Osteocyte (in vitro differentiated cells): ENCODE results near the gene IFNK. TPM values are rescaled to one million over a fixed set of nuclear protein-coding genes. Genes with fewer than 3 reads are reported as not detected.

ENCODE experiments used
- DNase-seq: peaks from one replicate; pipeline ENCODE4 v3.0.0; 2021; ENCODE audit warnings: mixed read lengths; ENCODE audit not compliant: unreplicated experiment; ENCODE audit errors: extremely low spot score
- H3K27ac Mint-ChIP-seq: one replicate; pipeline ENCODE4 v1.8.0; 2021; ENCODE audit warnings: mild to moderate bottlenecking, mixed read lengths; ENCODE audit not compliant: unreplicated experiment
- H3K27me3 Mint-ChIP-seq: one replicate; pipeline ENCODE4 v1.8.0; 2021; ENCODE audit warnings: mixed read lengths; ENCODE audit not compliant: unreplicated experiment
- H3K36me3 Mint-ChIP-seq: one replicate; pipeline ENCODE4 v1.8.0; 2021; ENCODE audit warnings: mixed read lengths; ENCODE audit not compliant: unreplicated experiment
- H3K4me1 Mint-ChIP-seq: one replicate; pipeline ENCODE4 v1.8.0; 2021; ENCODE audit warnings: mixed read lengths; ENCODE audit not compliant: unreplicated experiment
- H3K4me3 Mint-ChIP-seq: one replicate; pipeline ENCODE4 v1.8.0; 2021; ENCODE audit warnings: mild to moderate bottlenecking, moderate library complexity, mixed read lengths; ENCODE audit not compliant: unreplicated experiment
- H3K9me3 Mint-ChIP-seq: one replicate; pipeline ENCODE4 v1.8.0; 2021; ENCODE audit warnings: mixed read lengths; ENCODE audit not compliant: unreplicated experiment
- CTCF ChIP-seq: fragments of 200-600 bp; sonication (generic); IDR thresholded peaks from 2 replicates; pipeline ENCODE4 v1.5.0; 2021; ENCODE audit warnings: antibody characterized with exemption, mild to moderate bottlenecking, moderate library complexity
- total RNA-seq: library from RNA; stranded (reverse); gene quantifications from 2 replicates; pipeline ENCODE4 v1.2.1, GENCODE V29; 2021

The IFNK gene
- total RNA-seq, 1 donor from 2014 or later, result not detected

DNA sequence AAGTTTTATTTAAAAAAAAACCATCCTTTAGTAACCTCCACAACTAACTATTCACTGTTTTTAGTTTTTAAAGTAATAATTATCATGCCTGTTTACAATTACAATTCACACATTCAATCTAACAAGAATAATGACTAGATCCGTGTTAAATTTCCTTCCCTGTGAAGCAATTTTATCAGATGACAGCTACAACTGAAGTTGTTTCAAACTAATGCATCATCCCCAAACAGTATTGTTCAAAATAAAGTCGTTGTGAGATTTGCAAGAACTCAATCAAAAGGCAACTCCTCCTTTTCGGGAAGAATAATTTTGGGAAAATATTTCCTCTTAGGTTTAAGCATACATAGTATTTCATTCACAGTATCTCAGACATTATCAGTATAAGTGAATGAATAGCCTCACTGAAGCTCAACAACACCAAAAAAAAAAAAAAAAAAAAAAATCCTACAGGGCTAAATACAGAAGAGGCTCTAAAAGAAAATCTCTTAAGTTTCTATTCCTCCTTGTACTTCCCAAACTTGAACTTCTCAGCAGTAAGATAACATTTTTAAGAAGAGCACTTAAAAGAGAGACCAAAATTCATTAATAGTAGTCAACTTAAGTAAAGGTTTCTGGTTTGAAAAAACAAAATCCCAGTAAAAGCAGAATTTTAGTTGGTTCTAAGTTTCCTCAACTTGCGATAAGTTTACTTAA, 39.8 kb downstream of the IFNK start:
- Mint-ChIP-seq H3K4me1 (no peaks in the 10 kb centered on the region), H3K9me3 (no peaks in the 10 kb centered on the region), H3K27ac (no peak overlapping the region), H3K36me3 (peaks cover 19% of the 10 kb centered on the region), H3K4me3 (no peak overlapping the region), H3K27me3 (no peaks in the 10 kb centered on the region)
- TF ChIP-seq CTCF, result no peak
- no peak for DNase-seq

- no peak overlapping the region for H3K27ac Mint-ChIP-seq
- H3K36me3 Mint-ChIP-seq, result peaks cover 19% of the 10 kb centered on the region
- no peak for DNase-seq
- H3K4me1 Mint-ChIP-seq, result no peaks in the 10 kb centered on the region
- no peaks in the 10 kb centered on the region for H3K9me3 Mint-ChIP-seq
- H3K4me3 Mint-ChIP-seq, result no peak overlapping the region
- no peaks in the 10 kb centered on the region for H3K27me3 Mint-ChIP-seq
- no peak for TF ChIP-seq CTCF
These were observed 40.6 kb downstream of the IFNK start for GRCh38 chr9:27564670-27565069.

DNA sequence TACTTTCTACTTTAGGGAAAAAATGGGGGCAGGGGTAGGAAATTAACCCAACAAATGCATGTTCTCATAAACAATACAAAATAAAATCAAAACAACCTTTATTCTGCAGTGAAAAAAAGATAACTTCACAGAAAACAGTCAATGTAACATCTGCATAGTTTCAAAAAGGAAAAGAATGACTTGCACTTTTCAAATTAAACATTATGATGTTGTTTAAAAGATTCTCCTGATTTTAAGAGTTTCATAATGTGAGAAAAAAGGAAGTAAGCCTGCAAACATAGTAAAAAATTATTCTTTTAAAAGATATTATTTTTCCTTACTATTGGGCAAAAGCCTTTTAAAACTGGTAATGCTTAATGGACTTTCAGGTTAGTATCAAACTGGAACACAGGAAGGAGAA, 41.6 kb downstream of the IFNK start:
- no peak for TF ChIP-seq CTCF
- no peaks in the 10 kb centered on the region for H3K27me3 Mint-ChIP-seq
- no peaks in the 10 kb centered on the region for H3K9me3 Mint-ChIP-seq
- H3K27ac Mint-ChIP-seq, result no peak overlapping the region
- no peak for DNase-seq
- H3K4me3 Mint-ChIP-seq, result no peak overlapping the region
- H3K4me1 Mint-ChIP-seq, result no peaks in the 10 kb centered on the region
- peaks cover 19% of the 10 kb centered on the region for H3K36me3 Mint-ChIP-seq

GRCh38 chr9:27566118-27566517, 42.0 kb downstream of the IFNK start:
- Mint-ChIP-seq H3K4me1 (no peaks in the 10 kb centered on the region), H3K9me3 (no peaks in the 10 kb centered on the region), H3K27me3 (no peaks in the 10 kb centered on the region), H3K36me3 (peaks cover 19% of the 10 kb centered on the region), H3K27ac (no peak overlapping the region), H3K4me3 (no peak overlapping the region)
- no peak for DNase-seq
- TF ChIP-seq CTCF, result no peak

DNA sequence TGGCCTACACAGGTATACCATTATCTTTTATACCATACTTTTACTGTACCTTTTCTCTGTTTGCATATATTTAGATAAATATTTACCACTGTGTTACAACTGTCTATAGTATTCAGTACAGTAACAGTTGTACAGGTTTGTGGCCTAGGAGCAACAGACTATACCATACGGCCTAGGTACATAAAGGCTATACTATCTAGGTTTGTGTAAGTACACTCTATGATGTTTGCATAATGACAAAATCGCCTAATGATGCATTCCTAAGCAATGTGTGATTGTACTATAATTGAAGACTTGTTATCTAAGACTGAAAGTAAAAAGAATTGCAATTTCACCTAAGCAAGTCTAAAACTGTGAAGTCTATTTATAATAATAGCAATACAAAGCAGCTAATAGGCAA, 45.3 kb downstream of the IFNK start:
- TF ChIP-seq CTCF, result no peak
- H3K4me3 Mint-ChIP-seq, result no peak overlapping the region
- no peak for DNase-seq
- peaks cover 13% of the 10 kb centered on the region for H3K36me3 Mint-ChIP-seq
- H3K4me1 Mint-ChIP-seq, result peaks cover 15% of the 10 kb centered on the region
- H3K9me3 Mint-ChIP-seq, result no peaks in the 10 kb centered on the region
- no peaks in the 10 kb centered on the region for H3K27me3 Mint-ChIP-seq
- no peak overlapping the region for H3K27ac Mint-ChIP-seq
